ENCODE data around the gene MCM9.

MCM9 gene

GRCh38 chr6:118932421-118932820 lies 2.5 kb downstream of the MCM9 start:
- DNase-seq (ENCODE audit: low read depth) = no peak

GRCh38 chr6:118931436-118931835 lies 3.5 kb downstream of the MCM9 start:
- DNase-seq (ENCODE audit: low read depth) = no peak

- no peak for DNase-seq (ENCODE audit: low read depth)
Observed at GRCh38 chr6:118930680-118931079, 4.3 kb downstream of the MCM9 start.

GRCh38 chr6:118923035-118923434 lies 11.9 kb downstream of the MCM9 start:
- DNase-seq (ENCODE audit: low read depth) = no peak

- no peak for DNase-seq (ENCODE audit: low read depth)
Observed at GRCh38 chr6:118921084-118921483, 13.9 kb downstream of the MCM9 start.

- DNase-seq (ENCODE audit: low read depth) = no peak
Observed at GRCh38 chr6:118918329-118918725, 16.6 kb downstream of the MCM9 start.

GRCh38 chr6:118917546-118918328 lies 17.2 kb downstream of the MCM9 start:
- no peak for DNase-seq (ENCODE audit: low read depth)

GRCh38 chr6:118914598-118914997 lies 20.4 kb downstream of the MCM9 start:
- DNase-seq (ENCODE audit: low read depth) = no peak

GRCh38 chr6:118913161-118913560 lies 21.8 kb downstream of the MCM9 start:
- no peak for DNase-seq (ENCODE audit: low read depth)

GRCh38 chr6:118912646-118913045 lies 22.3 kb downstream of the MCM9 start:
- no peak for DNase-seq (ENCODE audit: low read depth)

- no peak for DNase-seq (ENCODE audit: low read depth)
Observed at GRCh38 chr6:118908441-118908840, 26.5 kb downstream of the MCM9 start.

GRCh38 chr6:118905851-118906250 lies 29.1 kb downstream of the MCM9 start:
- no peak for DNase-seq (ENCODE audit: low read depth)

GRCh38 chr6:118905084-118905483 lies 29.9 kb downstream of the MCM9 start:
- DNase-seq (ENCODE audit: low read depth) = no peak

GRCh38 chr6:118903691-118904090 lies 31.3 kb downstream of the MCM9 start:
- no peak for DNase-seq (ENCODE audit: low read depth)

- no peak for DNase-seq (ENCODE audit: low read depth)
Observed at GRCh38 chr6:118903138-118903537, 31.8 kb downstream of the MCM9 start.

- DNase-seq (ENCODE audit: low read depth) = no peak
Observed at GRCh38 chr6:118902726-118903125, 32.2 kb downstream of the MCM9 start.

- DNase-seq (ENCODE audit: low read depth) = peak; percentile 10
Observed at GRCh38 chr6:118899948-118900347, 35.0 kb downstream of the MCM9 start.

GRCh38 chr6:118897386-118897785 lies 37.6 kb downstream of the MCM9 start:
- DNase-seq (ENCODE audit: low read depth) = no peak

GRCh38 chr6:118896339-118897136 lies 38.4 kb downstream of the MCM9 start:
- DNase-seq (ENCODE audit: low read depth) = no peak

- no peak for DNase-seq (ENCODE audit: low read depth)
Observed at GRCh38 chr6:118895859-118896258, 39.1 kb downstream of the MCM9 start.

GRCh38 chr6:118895261-118895560 lies 39.7 kb downstream of the MCM9 start:
- no peak for DNase-seq (ENCODE audit: low read depth)

GRCh38 chr6:118894425-118895260 lies 40.3 kb downstream of the MCM9 start:
- DNase-seq (ENCODE audit: low read depth) = peak; percentile 27

All from stimulated activated CD4-positive, alpha-beta T cell treated with anti-CD3 and anti-CD28 coated beads, Interleukin-2, amount 100 ng/mL, for 4 hours (primary cell).